Adrenal gland (tissue), 12 donors: ENCODE results near the gene ST7. TPM values are rescaled to one million over a fixed set of nuclear protein-coding genes. Genes with fewer than 3 reads are reported as not detected.

Experiments
- DNase-seq, 7 donors: peaks; one replicate each; pipeline ENCODE4 v3.0.0-alpha.2; 2019 to 2020
- H3K27ac ChIP-seq, 5 donors: fragments of 200-600 bp; sonication (generic) in 4 of 5; 1 replicate in 3 of 5; 2 replicates in 2 of 5; pipeline versions ENCODE4 v1.5.1 to v1.8.0; 2016 to 2020; ENCODE audit warnings: mild to moderate bottlenecking in 1 of 5
- H3K27me3 ChIP-seq: fragments of 200-600 bp; 2 replicates; pipeline ENCODE4 v1.8.0; 2021
- H3K36me3 ChIP-seq, 2 donors: fragments of 200-600 bp; replicated peaks in 1 of 2; 1 replicate in 1 of 2; 2 replicates in 1 of 2; pipeline versions ENCODE4 v1.5.1 to v1.8.0; 2018 to 2022
- H3K4me1 ChIP-seq, 2 donors: fragments of 200-600 bp; replicated peaks in 1 of 2; 1 replicate in 1 of 2; 2 replicates in 1 of 2; pipeline versions ENCODE4 v1.5.1 to v1.8.0; 2018 to 2021
- H3K4me3 ChIP-seq, 4 donors: fragments of 200-600 bp; sonication (generic) in 3 of 4; one replicate each; pipeline ENCODE4 v1.5.1; 2016 to 2018
- H3K9me3 ChIP-seq, 3 donors: fragments of 200-600 bp; sonication (generic) in 1 of 3; replicated peaks in 1 of 3; 1 replicate in 2 of 3; 2 replicates in 1 of 3; pipeline versions ENCODE4 v1.5.1 to v1.8.0; 2016 to 2021
- CTCF ChIP-seq, 6 experiments: fragments of 450-650 bp in 4 of 6; fragments of 200-600 bp in 2 of 6; sonication (generic) in 1 of 6; IDR thresholded peaks; 1 replicate in 5 of 6; 2 replicates in 1 of 6; pipeline versions ENCODE4 v1.5.1 to v1.8.0; 2016 to 2021; ENCODE audit warnings: antibody characterized with exemption in 6 of 6, mild to moderate bottlenecking in 2 of 6, moderate library complexity in 1 of 6
- POLR2A ChIP-seq, 2 donors: fragments of 450-650 bp; IDR thresholded peaks; one replicate each; pipeline ENCODE4 v1.6.1; 2017; ENCODE audit warnings: antibody characterized with exemption in 2 of 2, mild to moderate bottlenecking in 2 of 2, moderate library complexity in 1 of 2
- WGBS, 4 donors: extraction: QIAGEN DNeasy Blood & Tissue Kit in 2 of 4; methylation state at CpG; one replicate each; pipeline versions ENCODE4 v1.1.5 to v1.1.7; 2013 to 2017; 5-methylcytosine and 5-hydroxymethylcytosine counted together
- intact Hi-C, 2 donors: fragments of 100-400 bp; cut with DNase I; formaldehyde crosslinking; loops; one replicate each; pipeline versions ENCODE4 v1.14.1 to v1.15.0; 2022 to 2023
- polyA plus RNA-seq, 3 donors: library from polyadenylated mRNA; stranded (reverse); fragments of 200-250 nt in 2 of 3; fragments of 350-450 nt in 1 of 3; fragmentation: Illumina TruSeq in 1 of 3; extraction: RNeasy Lipid Tissue Mini Kit (QIAGEN cat#74804) in 1 of 3; gene quantifications; one replicate each; pipeline ENCODE4 v1.2.3, GENCODE V29; 2013 to 2014
- total RNA-seq, 9 donors: library from RNA; depleted of rRNA in 4 of 9; stranded (reverse); fragments of >200 nt in 4 of 9; fragments of 120-200 nt in 1 of 9; fragmentation: NEBNext Ultra II Directional in 1 of 9; extraction: Animal tissue kit (Norgen Biotek cat#: 25700) in 1 of 9; gene quantifications; one replicate each; pipeline versions ENCODE4 v1.1.0 to v1.2.4, GENCODE V29; 2013 to 2023
- donor health status: healthy with polysubstance abuse.
- donor health status: Bipolar disorder and iron deficiency.
- donor health status: DM: yes; HTN: yes; CAD: no.
- donor health status: DM: no; HTN: no; CAD: no.
- donor health status: DM: no; HTN: no; CAD: no.
- donor health status: DM: yes; HTN: yes; CAD: no.

ST7 gene
- total and polyA plus RNA-seq, 12 donors: 15.7 to 69.9 (median 33.1) TPM

- 1% methylated on average over 8 to 63 of the region's 63 CpGs for WGBS, 4 donors
- DNase-seq: peak; percentile 69 to 80 (median 74)
- intact Hi-C loops: no loop called here
These were observed 871 bp downstream of the ST7 start for GRCh38 chr7:116953906-116954838.

GRCh38 chr7:116955340-116955739, 2.0 kb downstream of the ST7 start:
- no peak for TF ChIP-seq CTCF (IDR thresholded peaks at IDR 0.05)
- no peak for TF ChIP-seq POLR2A (IDR thresholded peaks at IDR 0.05)
- H3K4me3 ChIP-seq: peak overlapping the region in 1 of 4 donors; percentile 95

More at GRCh38 chr7:116953906-116954838, 871 bp downstream of the ST7 start:
- peak overlapping the region; percentile 72 to 99 (median 85) for H3K4me3 ChIP-seq
- H3K27me3 ChIP-seq: no peaks in the 10 kb centered on the region
- H3K4me1 ChIP-seq: peaks cover 4 to 28% of the 10 kb centered on the region in 2 donors
- TF ChIP-seq CTCF (IDR thresholded peaks at IDR 0.05) (no peak), POLR2A (IDR thresholded peaks at IDR 0.05) (peak in 1 of 2 donors; percentile 66)
- H3K36me3 ChIP-seq: no peaks in the 10 kb centered on the region
- no peaks in the 10 kb centered on the region for H3K9me3 ChIP-seq
- peak overlapping the region; percentile 84 to 100 (median 99) for H3K27ac ChIP-seq

GRCh38 chr7:116955801-116956476, 2.6 kb downstream of the ST7 start:
- 62 to 73% (median 64%) methylated on average over 4 of the region's 4 CpGs for WGBS, 4 donors
- no peak overlapping the region for H3K4me3 ChIP-seq
- TF ChIP-seq CTCF (IDR thresholded peaks at IDR 0.05) (no peak), POLR2A (IDR thresholded peaks at IDR 0.05) (no peak)
- no peaks in the 10 kb centered on the region for H3K36me3 ChIP-seq
- DNase-seq: peak in 2 of 7 donors; percentile 16 to 24
- H3K9me3 ChIP-seq: no peaks in the 10 kb centered on the region
- intact Hi-C loops: no loop called here
- peaks cover 4 to 28% of the 10 kb centered on the region in 2 donors for H3K4me1 ChIP-seq
- peak overlapping the region in 4 of 5 donors; percentile 16 to 99 (median 41) for H3K27ac ChIP-seq
- H3K27me3 ChIP-seq: no peaks in the 10 kb centered on the region

More at GRCh38 chr7:116955340-116955739, 2.0 kb downstream of the ST7 start:
- Histone ChIP-seq H3K36me3 (no peaks in the 10 kb centered on the region), H3K27me3 (no peaks in the 10 kb centered on the region), H3K9me3 (no peaks in the 10 kb centered on the region), H3K4me1 (peaks cover 4 to 28% of the 10 kb centered on the region in 2 donors), H3K27ac (peak overlapping the region in 2 of 5 donors; percentile 99 to 100)
- DNase-seq: no peak
- intact Hi-C loops: no loop called here

GRCh38 chr7:116956477-116956804, 3.1 kb downstream of the ST7 start:
- H3K9me3 ChIP-seq: no peaks in the 10 kb centered on the region
- H3K4me3 ChIP-seq: no peak overlapping the region
- peaks cover 4 to 28% of the 10 kb centered on the region in 2 donors for H3K4me1 ChIP-seq
- H3K27me3 ChIP-seq: no peaks in the 10 kb centered on the region
- intact Hi-C loops: no loop called here
- peak overlapping the region in 3 of 5 donors; percentile 16 to 99 (median 61) for H3K27ac ChIP-seq
- H3K36me3 ChIP-seq: no peaks in the 10 kb centered on the region
- DNase-seq: no peak
- 85 to 90% (median 88%) methylated on average over 1 to 2 of the region's 2 CpGs for WGBS, 4 donors
- TF ChIP-seq POLR2A (IDR thresholded peaks at IDR 0.05): no peak
- no peak for TF ChIP-seq CTCF (IDR thresholded peaks at IDR 0.05)
